Measurements from ENCODE around the gene DSG2. TPM values are rescaled to one million over a fixed set of nuclear protein-coding genes. Genes with fewer than 3 reads are reported as not detected.

DSG2 gene
- total RNA-seq, result 0.33 and 0.47 TPM in 2 replicates

DNA sequence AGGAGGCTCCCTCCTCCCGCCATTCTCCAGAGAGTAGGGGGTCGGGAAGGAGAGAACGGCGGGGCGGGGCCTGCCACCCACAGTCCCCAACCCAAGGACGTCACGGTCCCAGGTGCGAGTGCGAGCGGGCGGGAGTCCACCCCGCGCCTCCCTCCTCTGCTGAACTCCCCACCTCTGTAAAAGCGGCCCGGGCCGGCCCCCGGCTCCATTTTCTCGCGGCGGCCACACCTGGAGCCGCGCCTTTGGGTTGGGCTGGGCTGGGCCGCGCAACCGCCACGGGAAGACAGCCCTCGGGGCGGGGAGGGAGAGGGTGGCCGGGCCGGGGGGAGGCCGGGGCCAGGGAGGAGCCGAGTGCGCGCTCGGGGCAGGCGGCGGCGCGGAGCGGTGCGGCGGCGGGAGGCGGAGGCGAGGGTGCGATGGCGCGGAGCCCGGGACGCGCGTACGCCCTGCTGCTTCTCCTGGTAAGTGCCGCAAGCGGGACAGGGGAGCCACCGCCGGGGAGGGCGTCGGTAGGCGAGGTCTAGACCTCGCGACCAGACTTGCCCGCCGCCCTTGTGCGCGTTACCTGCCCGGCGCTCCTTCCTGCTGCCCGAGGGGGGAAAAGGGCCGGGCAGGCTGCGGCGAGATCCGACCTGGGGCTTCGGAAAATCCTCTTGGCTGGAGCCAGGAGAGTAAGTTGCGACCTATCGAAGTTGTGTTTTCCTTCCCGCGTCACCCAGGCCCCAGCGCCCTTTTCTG, at the start of gene DSG2:
TSS of gene DSG2 (plus strand) at position 342 of the 738 bp plus-strand sequence. CDS start at position 417, 75 bp downstream.
- peaks cover 37% of the 10 kb centered on the region for H3K27me3 Mint-ChIP-seq
- peak; percentile 65 for DNase-seq
- peaks cover 2% of the 10 kb centered on the region for H3K4me1 Mint-ChIP-seq
- intact Hi-C loops (cut with micrococcal nuclease), result no loop called here
- H3K36me3 Mint-ChIP-seq (ENCODE audit: low read depth), result no peaks in the 10 kb centered on the region
- H3K27ac Mint-ChIP-seq, result no peak within 1 kb of the TSS
- H3K4me3 Mint-ChIP-seq, result peak within 1 kb of the TSS; percentile 81
- H3K9me3 Mint-ChIP-seq, result no peaks in the 10 kb centered on the region

GRCh38 chr18:31450409-31450808, 47.6 kb upstream of the DSG2 start:
- Mint-ChIP-seq H3K27me3 (no peaks in the 10 kb centered on the region), H3K36me3 (ENCODE audit: low read depth) (no peaks in the 10 kb centered on the region), H3K27ac (no peak overlapping the region), H3K4me3 (no peak overlapping the region), H3K9me3 (no peaks in the 10 kb centered on the region), H3K4me1 (no peaks in the 10 kb centered on the region)
- DNase-seq, result no peak
- intact Hi-C loops (cut with micrococcal nuclease), result no loop called here

GRCh38 chr18:31451625-31452024, 46.4 kb upstream of the DSG2 start:
- Mint-ChIP-seq H3K4me1 (no peaks in the 10 kb centered on the region), H3K27ac (no peak overlapping the region), H3K4me3 (no peak overlapping the region), H3K36me3 (ENCODE audit: low read depth) (no peaks in the 10 kb centered on the region), H3K9me3 (no peaks in the 10 kb centered on the region), H3K27me3 (no peaks in the 10 kb centered on the region)
- intact Hi-C loops (cut with micrococcal nuclease), result no loop called here
- DNase-seq, result no peak

DNA sequence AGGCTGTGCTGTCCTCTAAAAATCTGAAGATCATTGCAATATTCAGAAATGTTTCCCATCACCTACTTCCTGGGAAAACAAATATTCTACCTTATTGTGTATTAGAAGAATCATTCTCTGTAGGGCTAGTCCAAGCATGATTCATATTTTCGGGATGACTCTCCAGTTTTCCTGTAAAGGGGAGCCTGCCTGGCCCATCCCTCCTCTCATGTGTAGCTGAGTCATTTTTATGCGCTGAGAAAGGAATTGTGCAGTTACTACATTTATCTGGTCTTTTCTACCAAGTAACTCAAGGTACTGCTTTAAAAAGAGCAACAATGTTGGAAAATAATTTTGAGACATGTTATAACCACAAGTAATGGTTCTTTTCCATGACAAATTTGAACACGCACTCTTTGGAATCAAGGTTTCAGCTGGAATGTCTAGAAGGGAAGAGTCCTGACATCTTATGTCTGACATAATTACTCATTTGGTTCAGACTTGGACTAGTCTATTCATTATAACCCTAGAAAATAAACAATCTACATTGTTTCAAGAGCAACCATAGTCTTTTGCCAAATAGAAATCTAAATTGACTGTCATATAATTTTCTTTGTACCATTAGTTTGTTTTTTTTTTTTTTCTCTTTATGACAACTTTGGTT, 43.8 kb upstream of the DSG2 start:
- no peak for DNase-seq
- no peaks in the 10 kb centered on the region for H3K36me3 Mint-ChIP-seq (ENCODE audit: low read depth)
- no peak overlapping the region for H3K4me3 Mint-ChIP-seq
- no peaks in the 10 kb centered on the region for H3K27me3 Mint-ChIP-seq
- no peaks in the 10 kb centered on the region for H3K9me3 Mint-ChIP-seq
- no peak overlapping the region for H3K27ac Mint-ChIP-seq
- H3K4me1 Mint-ChIP-seq, result no peaks in the 10 kb centered on the region
- intact Hi-C loops (cut with micrococcal nuclease), result no loop called here

DNA sequence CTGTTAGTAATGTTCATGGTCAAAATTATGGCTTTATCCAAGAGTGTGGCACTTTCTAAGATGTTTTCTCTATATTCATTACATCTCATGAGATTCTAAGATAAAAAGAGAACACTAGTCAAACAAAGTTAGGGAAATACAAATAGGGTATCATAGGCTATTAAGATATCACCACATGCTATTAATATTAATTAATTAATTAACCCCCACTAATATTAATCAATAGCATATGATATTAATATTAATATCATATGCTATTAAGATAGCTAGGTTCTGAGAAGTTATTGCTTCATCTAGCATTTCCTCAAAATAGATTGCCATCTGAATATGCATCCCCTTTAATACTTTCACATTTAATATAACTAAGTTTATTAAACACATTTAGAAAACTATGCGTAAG, 28.3 kb upstream of the DSG2 start:
- DNase-seq, result no peak
- Mint-ChIP-seq H3K4me3 (no peak overlapping the region), H3K36me3 (ENCODE audit: low read depth) (no peaks in the 10 kb centered on the region), H3K27ac (no peak overlapping the region), H3K27me3 (no peaks in the 10 kb centered on the region), H3K9me3 (no peaks in the 10 kb centered on the region), H3K4me1 (no peaks in the 10 kb centered on the region)
- intact Hi-C loops (cut with micrococcal nuclease), result no loop called here

- Mint-ChIP-seq H3K36me3 (ENCODE audit: low read depth) (no peaks in the 10 kb centered on the region), H3K27ac (no peak overlapping the region), H3K4me1 (no peaks in the 10 kb centered on the region), H3K9me3 (no peaks in the 10 kb centered on the region), H3K4me3 (no peak overlapping the region), H3K27me3 (no peaks in the 10 kb centered on the region)
- intact Hi-C loops (cut with micrococcal nuclease), result no loop called here
- DNase-seq, result peak; percentile 17
Observed at GRCh38 chr18:31478688-31479087, 19.3 kb upstream of the DSG2 start.

DNA sequence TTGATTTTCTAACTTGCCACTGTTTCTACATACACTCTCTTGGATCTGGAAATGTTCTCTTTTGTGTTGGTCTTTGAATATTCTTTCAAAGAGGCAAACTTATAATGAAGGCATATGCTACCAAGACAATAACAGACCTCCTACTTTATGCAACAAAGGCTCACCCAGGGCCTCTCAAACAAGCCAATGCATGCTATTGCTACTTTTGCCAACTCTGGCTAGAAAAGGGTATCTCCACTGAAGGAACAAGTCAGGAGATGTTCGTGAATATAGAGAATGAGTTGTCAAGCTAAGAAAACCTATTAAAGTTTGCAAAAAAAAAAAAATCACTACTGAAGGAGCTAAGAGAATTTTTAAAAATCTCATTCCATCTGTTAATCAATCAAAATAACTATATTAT, 15.9 kb upstream of the DSG2 start:
- Mint-ChIP-seq H3K9me3 (no peaks in the 10 kb centered on the region), H3K4me3 (no peak overlapping the region), H3K4me1 (no peaks in the 10 kb centered on the region), H3K27ac (no peak overlapping the region), H3K36me3 (ENCODE audit: low read depth) (no peaks in the 10 kb centered on the region), H3K27me3 (peaks cover 1% of the 10 kb centered on the region)
- no peak for DNase-seq
- intact Hi-C loops (cut with micrococcal nuclease), result no loop called here

- Mint-ChIP-seq H3K9me3 (no peaks in the 10 kb centered on the region), H3K4me1 (no peaks in the 10 kb centered on the region), H3K4me3 (no peak overlapping the region), H3K27me3 (peaks cover 1% of the 10 kb centered on the region), H3K36me3 (ENCODE audit: low read depth) (no peaks in the 10 kb centered on the region), H3K27ac (no peak overlapping the region)
- intact Hi-C loops (cut with micrococcal nuclease), result no loop called here
- DNase-seq, result no peak
Observed at GRCh38 chr18:31483396-31483795, 14.6 kb upstream of the DSG2 start.

DNA sequence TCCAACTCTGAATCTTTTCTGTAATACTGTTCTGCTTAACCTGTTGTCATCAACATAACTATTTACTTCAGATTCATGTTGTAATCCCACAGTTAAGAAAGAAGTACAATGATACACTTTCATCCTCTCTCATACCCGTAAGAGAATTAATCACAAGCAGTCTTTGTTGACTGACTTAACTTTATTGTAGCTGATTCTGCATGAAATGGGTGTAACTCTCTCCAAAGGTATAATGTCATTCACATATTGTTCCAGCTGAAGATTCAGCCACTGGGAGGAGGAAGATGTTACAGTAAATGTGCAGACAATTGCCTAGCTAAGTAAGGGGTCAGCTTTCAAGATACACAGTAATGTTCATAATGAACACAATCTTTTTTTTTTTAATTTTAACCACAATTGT, 13.5 kb upstream of the DSG2 start:
- no peaks in the 10 kb centered on the region for H3K4me1 Mint-ChIP-seq
- DNase-seq, result no peak
- H3K27me3 Mint-ChIP-seq, result peaks cover 1% of the 10 kb centered on the region
- no peak overlapping the region for H3K27ac Mint-ChIP-seq
- H3K36me3 Mint-ChIP-seq (ENCODE audit: low read depth), result no peaks in the 10 kb centered on the region
- H3K4me3 Mint-ChIP-seq, result no peak overlapping the region
- intact Hi-C loops (cut with micrococcal nuclease), result no loop called here
- H3K9me3 Mint-ChIP-seq, result no peaks in the 10 kb centered on the region

GRCh38 chr18:31486165-31486564, 11.8 kb upstream of the DSG2 start:
- Mint-ChIP-seq H3K36me3 (ENCODE audit: low read depth) (no peaks in the 10 kb centered on the region), H3K27ac (no peak overlapping the region), H3K4me1 (no peaks in the 10 kb centered on the region), H3K27me3 (peaks cover 1% of the 10 kb centered on the region), H3K9me3 (no peaks in the 10 kb centered on the region), H3K4me3 (no peak overlapping the region)
- no peak for DNase-seq
- intact Hi-C loops (cut with micrococcal nuclease), result no loop called here

- Mint-ChIP-seq H3K9me3 (no peaks in the 10 kb centered on the region), H3K4me3 (no peak overlapping the region), H3K36me3 (ENCODE audit: low read depth) (no peaks in the 10 kb centered on the region), H3K4me1 (no peaks in the 10 kb centered on the region), H3K27me3 (peaks cover 1% of the 10 kb centered on the region), H3K27ac (no peak overlapping the region)
- DNase-seq, result no peak
- intact Hi-C loops (cut with micrococcal nuclease), result no loop called here
Observed at GRCh38 chr18:31487246-31488015, 10.5 kb upstream of the DSG2 start.

DNA sequence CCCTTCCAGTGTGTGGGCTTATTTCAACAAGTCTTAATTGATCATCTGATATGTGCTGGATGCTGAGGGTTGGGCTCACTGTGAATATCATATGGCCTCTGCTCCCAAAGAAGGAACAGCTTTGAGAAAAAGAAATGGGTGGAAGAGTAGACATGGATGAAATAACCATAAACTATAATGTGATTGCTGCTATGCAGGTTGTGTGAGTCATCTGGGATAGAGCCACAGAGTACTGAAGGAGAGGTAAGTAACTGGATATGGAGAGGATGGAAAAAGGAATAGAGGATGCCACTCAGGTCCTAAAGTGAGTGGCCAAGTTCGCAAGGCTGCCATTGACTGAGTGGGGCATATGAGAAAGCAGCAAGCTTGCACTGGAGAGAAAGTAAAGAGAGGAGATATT, 8.7 kb upstream of the DSG2 start:
- no peak for DNase-seq
- Mint-ChIP-seq H3K9me3 (no peaks in the 10 kb centered on the region), H3K27ac (no peak overlapping the region), H3K27me3 (no peaks in the 10 kb centered on the region), H3K36me3 (ENCODE audit: low read depth) (no peaks in the 10 kb centered on the region), H3K4me3 (no peak overlapping the region), H3K4me1 (no peaks in the 10 kb centered on the region)
- intact Hi-C loops (cut with micrococcal nuclease), result no loop called here

- Mint-ChIP-seq H3K4me3 (no peak overlapping the region), H3K27me3 (no peaks in the 10 kb centered on the region), H3K27ac (no peak overlapping the region), H3K9me3 (no peaks in the 10 kb centered on the region), H3K4me1 (no peaks in the 10 kb centered on the region), H3K36me3 (ENCODE audit: low read depth) (no peaks in the 10 kb centered on the region)
- intact Hi-C loops (cut with micrococcal nuclease), result no loop called here
- DNase-seq, result no peak
Observed at GRCh38 chr18:31490387-31490786, 7.6 kb upstream of the DSG2 start.

GRCh38 chr18:31490833-31491232, 7.1 kb upstream of the DSG2 start:
- Mint-ChIP-seq H3K4me1 (no peaks in the 10 kb centered on the region), H3K36me3 (ENCODE audit: low read depth) (no peaks in the 10 kb centered on the region), H3K9me3 (no peaks in the 10 kb centered on the region), H3K27ac (no peak overlapping the region), H3K27me3 (no peaks in the 10 kb centered on the region), H3K4me3 (no peak overlapping the region)
- no peak for DNase-seq
- intact Hi-C loops (cut with micrococcal nuclease), result no loop called here

Measured in activated CD4-positive, alpha-beta T cell treated with anti-CD3 and anti-CD28 coated beads, Interleukin-2, amount 10 ng/mL, durations not matched to agents 24 days and 14 days (primary cell).